ENCODE data around the gene RNF175. TPM values are rescaled to one million over a fixed set of nuclear protein-coding genes. Genes with fewer than 3 reads are reported as not detected.

Gene RNF175
- total RNA-seq, 1 experiment from 2014 or later, result 5.4 TPM

GRCh38 chr4:153778383-153778782 is 18.6 kb upstream of the RNF175 start:
- TF ChIP-seq FOXJ3 (CRISPR knock-in tag; IDR thresholded peaks at IDR 0.05; ENCODE audit: borderline replicate concordance), result no peak
- no peak for TF ChIP-seq RELA (CRISPR knock-in tag; IDR thresholded peaks at IDR 0.05; ENCODE audit: borderline replicate concordance)
- TF ChIP-seq ETV6 (CRISPR knock-in tag; IDR thresholded peaks at IDR 0.05), result no peak
- no peak for TF ChIP-seq ZNF423 (CRISPR knock-in tag; IDR thresholded peaks at IDR 0.05)
- TF ChIP-seq, protein P1, sequence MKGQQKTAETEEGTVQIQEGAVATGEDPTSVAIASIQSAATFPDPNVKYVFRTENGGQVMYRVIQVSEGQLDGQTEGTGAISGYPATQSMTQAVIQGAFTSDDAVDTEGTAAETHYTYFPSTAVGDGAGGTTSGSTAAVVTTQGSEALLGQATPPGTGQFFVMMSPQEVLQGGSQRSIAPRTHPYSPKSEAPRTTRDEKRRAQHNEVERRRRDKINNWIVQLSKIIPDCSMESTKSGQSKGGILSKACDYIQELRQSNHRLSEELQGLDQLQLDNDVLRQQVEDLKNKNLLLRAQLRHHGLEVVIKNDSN (CRISPR knock-in tag; IDR thresholded peaks at IDR 0.05), result no peak
- TF ChIP-seq GRHL2 (CRISPR knock-in tag; IDR thresholded peaks at IDR 0.05; ENCODE audit: insufficient replicate concordance, severe bottlenecking), result no peak
- TF ChIP-seq ELF4 (CRISPR knock-in tag; IDR thresholded peaks at IDR 0.05; ENCODE audit: low read depth), result no peak
- no peak for TF ChIP-seq ATF3 (CRISPR knock-in tag; conservative IDR thresholded peaks at IDR 0.05)
- no peak for DNase-seq (ENCODE audit: low spot score)
- Mint-ChIP-seq H3K36me3 (peaks cover 46% of the 10 kb centered on the region), H3K4me1 (peaks cover 43% of the 10 kb centered on the region), H3K27me3 (ENCODE audit: low read depth) (no peaks in the 10 kb centered on the region), H3K4me3 (no peak overlapping the region), H3K27ac (no peak overlapping the region), H3K9me3 (peaks cover 10% of the 10 kb centered on the region)
- no peak for ATAC-seq
- CTCF ChIA-PET, result no interaction called here
- POLR2A ChIA-PET, result no interaction called here

- Mint-ChIP-seq H3K4me3 (no peak overlapping the region), H3K9me3 (peaks cover 10% of the 10 kb centered on the region), H3K36me3 (peaks cover 37% of the 10 kb centered on the region), H3K27me3 (ENCODE audit: low read depth) (no peaks in the 10 kb centered on the region), H3K4me1 (peaks cover 43% of the 10 kb centered on the region), H3K27ac (no peak overlapping the region)
- ChIA-PET POLR2A (no interaction called here), CTCF (interaction anchor here (1.6 to 1.7 kb wide), 2 partner anchors 9 to 13 kb away, joined by 5 to 12 read pairs; no protein-coding TSS in a partner anchor)
- no peak for TF ChIP-seq ZNF396 (CRISPR knock-in tag; IDR thresholded peaks at IDR 0.05; ENCODE audit: borderline replicate concordance)
- TF ChIP-seq, protein P2, sequence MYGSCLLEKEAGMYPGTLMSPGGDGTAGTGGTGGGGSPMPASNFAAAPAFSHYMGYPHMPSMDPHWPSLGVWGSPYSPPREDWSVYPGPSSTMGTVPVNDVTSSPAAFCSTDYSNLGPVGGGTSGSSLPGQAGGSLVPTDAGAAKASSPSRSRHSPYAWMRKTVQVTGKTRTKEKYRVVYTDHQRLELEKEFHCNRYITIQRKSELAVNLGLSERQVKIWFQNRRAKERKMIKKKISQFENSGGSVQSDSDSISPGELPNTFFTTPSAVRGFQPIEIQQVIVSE (CRISPR knock-in tag; IDR thresholded peaks at IDR 0.05; ENCODE audit: borderline replicate concordance), result no peak
- TF ChIP-seq, protein P3, sequence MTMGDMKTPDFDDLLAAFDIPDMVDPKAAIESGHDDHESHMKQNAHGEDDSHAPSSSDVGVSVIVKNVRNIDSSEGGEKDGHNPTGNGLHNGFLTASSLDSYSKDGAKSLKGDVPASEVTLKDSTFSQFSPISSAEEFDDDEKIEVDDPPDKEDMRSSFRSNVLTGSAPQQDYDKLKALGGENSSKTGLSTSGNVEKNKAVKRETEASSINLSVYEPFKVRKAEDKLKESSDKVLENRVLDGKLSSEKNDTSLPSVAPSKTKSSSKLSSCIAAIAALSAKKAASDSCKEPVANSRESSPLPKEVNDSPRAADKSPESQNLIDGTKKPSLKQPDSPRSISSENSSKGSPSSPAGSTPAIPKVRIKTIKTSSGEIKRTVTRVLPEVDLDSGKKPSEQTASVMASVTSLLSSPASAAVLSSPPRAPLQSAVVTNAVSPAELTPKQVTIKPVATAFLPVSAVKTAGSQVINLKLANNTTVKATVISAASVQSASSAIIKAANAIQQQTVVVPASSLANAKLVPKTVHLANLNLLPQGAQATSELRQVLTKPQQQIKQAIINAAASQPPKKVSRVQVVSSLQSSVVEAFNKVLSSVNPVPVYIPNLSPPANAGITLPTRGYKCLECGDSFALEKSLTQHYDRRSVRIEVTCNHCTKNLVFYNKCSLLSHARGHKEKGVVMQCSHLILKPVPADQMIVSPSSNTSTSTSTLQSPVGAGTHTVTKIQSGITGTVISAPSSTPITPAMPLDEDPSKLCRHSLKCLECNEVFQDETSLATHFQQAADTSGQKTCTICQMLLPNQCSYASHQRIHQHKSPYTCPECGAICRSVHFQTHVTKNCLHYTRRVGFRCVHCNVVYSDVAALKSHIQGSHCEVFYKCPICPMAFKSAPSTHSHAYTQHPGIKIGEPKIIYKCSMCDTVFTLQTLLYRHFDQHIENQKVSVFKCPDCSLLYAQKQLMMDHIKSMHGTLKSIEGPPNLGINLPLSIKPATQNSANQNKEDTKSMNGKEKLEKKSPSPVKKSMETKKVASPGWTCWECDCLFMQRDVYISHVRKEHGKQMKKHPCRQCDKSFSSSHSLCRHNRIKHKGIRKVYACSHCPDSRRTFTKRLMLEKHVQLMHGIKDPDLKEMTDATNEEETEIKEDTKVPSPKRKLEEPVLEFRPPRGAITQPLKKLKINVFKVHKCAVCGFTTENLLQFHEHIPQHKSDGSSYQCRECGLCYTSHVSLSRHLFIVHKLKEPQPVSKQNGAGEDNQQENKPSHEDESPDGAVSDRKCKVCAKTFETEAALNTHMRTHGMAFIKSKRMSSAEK (CRISPR knock-in tag; IDR thresholded peaks at IDR 0.05; ENCODE audit: borderline replicate concordance), result no peak
- TF ChIP-seq SOX15 (CRISPR knock-in tag; IDR thresholded peaks at IDR 0.05), result no peak
- no peak for TF ChIP-seq E2F5 (CRISPR knock-in tag; IDR thresholded peaks at IDR 0.05)
- no peak for TF ChIP-seq E2F1 (CRISPR knock-in tag; IDR thresholded peaks at IDR 0.05)
- no peak for TF ChIP-seq ZNF423 (CRISPR knock-in tag; IDR thresholded peaks at IDR 0.05)
- TF ChIP-seq ATF3 (CRISPR knock-in tag; conservative IDR thresholded peaks at IDR 0.05), result no peak
- no peak for ATAC-seq
- DNase-seq (ENCODE audit: low spot score), result no peak
Observed at GRCh38 chr4:153777421-153777820, 17.6 kb upstream of the RNF175 start.
